HEK293 (cell line): Measurements from ENCODE around the gene GUCY1A2.

ENCODE experiments used
- CTCF ChIA-PET: fragments of 350-600 bp; formaldehyde crosslinking; extraction: SDS; loops from one replicate; lab custom pipeline; 2021; ENCODE audit warnings: antibody characterized with exemption; lab: Yijun Ruan, JAX
- POLR2A ChIA-PET: fragments of 300-600 bp; formaldehyde crosslinking; extraction: SDS; loops from one replicate; lab custom pipeline; 2020; ENCODE audit warnings: antibody characterized with exemption, inconsistent platforms; lab: Yijun Ruan, JAX
- H3K27ac ChIP-seq: fragments of 200-500 bp; sonication (Bioruptor generic); 2 replicates; pipeline ENCODE4 v1.5.1; 2014; ENCODE audit warnings: low read depth, low read length, control low read depth, inconsistent platforms; ENCODE audit errors: extremely low read depth
- H3K36me3 ChIP-seq, 2 experiments: fragments of 200-500 bp in 1 of 2; sonication (Bioruptor generic) in 1 of 2; 1 replicate in 1 of 2; 2 replicates in 1 of 2; pipeline ENCODE4 v1.5.1; 2014 to 2017; ENCODE audit warnings: inconsistent platforms in 2 of 2, low read length in 2 of 2; ENCODE audit not compliant: control insufficient read depth in 2 of 2, insufficient read depth in 1 of 2
- H3K4me1 ChIP-seq: fragments of 200-500 bp; sonication (Bioruptor generic); 2 replicates; pipeline ENCODE4 v1.5.1; 2014; ENCODE audit warnings: mild to moderate bottlenecking, low read length, inconsistent platforms; ENCODE audit not compliant: control insufficient read depth, insufficient read depth
- H3K4me3 ChIP-seq: 2 replicates; pipeline ENCODE4 v1.5.1; 2011; ENCODE audit warnings: low read depth, mild to moderate bottlenecking, control low read depth, low read length, moderate library complexity
- H3K9me3 ChIP-seq: fragments of 200-500 bp; sonication (Bioruptor generic); 2 replicates; pipeline ENCODE4 v1.5.1; 2014; ENCODE audit warnings: low read depth, low read length, inconsistent platforms; ENCODE audit not compliant: control insufficient read depth, insufficient read depth
- GLIS1 ChIP-seq: fragments of 450-650 bp; formaldehyde crosslinking; IDR thresholded peaks from 2 replicates; pipeline ENCODE4 v1.5.1; 2016; ENCODE audit warnings: missing biosample characterization, missing genetic modification characterization
- KLF10 ChIP-seq: fragments of 450-650 bp; IDR thresholded peaks from 2 replicates; pipeline ENCODE4 v1.5.1; 2018; ENCODE audit warnings: missing biosample characterization, mild to moderate bottlenecking, missing genetic modification characterization
- SP2 ChIP-seq: fragments of 450-650 bp; formaldehyde crosslinking; IDR thresholded peaks from 2 replicates; pipeline ENCODE4 v1.5.1; 2016; ENCODE audit warnings: missing biosample characterization, missing genetic modification characterization
- ZNF175 ChIP-seq: fragments of 450-650 bp; formaldehyde crosslinking; IDR thresholded peaks from 2 replicates; pipeline ENCODE4 v1.5.1; 2016; ENCODE audit warnings: missing biosample characterization, missing genetic modification characterization
- ZNF221 ChIP-seq: fragments of 450-650 bp; formaldehyde crosslinking; IDR thresholded peaks from 2 replicates; pipeline ENCODE4 v1.5.1; 2017; ENCODE audit warnings: missing biosample characterization, missing genetic modification characterization, borderline replicate concordance
- ZNF23 ChIP-seq: fragments of 450-650 bp; formaldehyde crosslinking; IDR thresholded peaks from 2 replicates; pipeline ENCODE4 v1.5.1; 2016; ENCODE audit warnings: missing biosample characterization, missing genetic modification characterization, borderline replicate concordance
- ZNF292 ChIP-seq: fragments of 450-650 bp; formaldehyde crosslinking; IDR thresholded peaks from 2 replicates; pipeline ENCODE4 v1.5.1; 2016; ENCODE audit warnings: low read depth, missing biosample characterization, missing genetic modification characterization, borderline replicate concordance
- ZNF37A ChIP-seq: fragments of 450-650 bp; IDR thresholded peaks from 2 replicates; pipeline ENCODE4 v1.5.1; 2018; ENCODE audit warnings: missing biosample characterization, missing genetic modification characterization
- ZNF473 ChIP-seq: fragments of 450-650 bp; formaldehyde crosslinking; IDR thresholded peaks from 2 replicates; pipeline ENCODE4 v1.5.1; 2017; ENCODE audit warnings: missing biosample characterization, missing genetic modification characterization
- ZNF530 ChIP-seq: fragments of 450-650 bp; formaldehyde crosslinking; IDR thresholded peaks from 2 replicates; pipeline ENCODE4 v1.5.1; 2016; ENCODE audit warnings: low read depth, missing biosample characterization, missing genetic modification characterization
- ZNF544 ChIP-seq: fragments of 450-650 bp; formaldehyde crosslinking; IDR thresholded peaks from 2 replicates; pipeline ENCODE4 v1.5.0; 2017; ENCODE audit warnings: missing biosample characterization, missing genetic modification characterization
- ZNF677 ChIP-seq: fragments of 450-650 bp; IDR thresholded peaks from 2 replicates; pipeline ENCODE4 v1.5.0; 2018; ENCODE audit warnings: missing biosample characterization, mild to moderate bottlenecking, missing genetic modification characterization, moderate library complexity
- ZNF707 ChIP-seq: fragments of 450-650 bp; formaldehyde crosslinking; IDR thresholded peaks from 2 replicates; pipeline ENCODE4 v1.5.1; 2016; ENCODE audit warnings: missing biosample characterization, missing genetic modification characterization
- ZNF785 ChIP-seq: fragments of 450-650 bp; formaldehyde crosslinking; IDR thresholded peaks from 2 replicates; pipeline ENCODE4 v1.5.1; 2016; ENCODE audit warnings: missing biosample characterization, missing genetic modification characterization
- TF ChIP-seq, protein P1 (sequence below): fragments of 450-650 bp; formaldehyde crosslinking; IDR thresholded peaks from 2 replicates; pipeline ENCODE4 v1.5.1; 2016; ENCODE audit warnings: missing biosample characterization, missing genetic modification characterization
- TF ChIP-seq, protein P2 (sequence below): fragments of 450-650 bp; formaldehyde crosslinking; conservative IDR thresholded peaks from 2 replicates; pipeline ENCODE4 v1.5.1; 2016; ENCODE audit warnings: low read depth, missing biosample characterization, missing genetic modification characterization
- TF ChIP-seq, protein P3 (sequence below): fragments of 450-650 bp; formaldehyde crosslinking; IDR thresholded peaks from 2 replicates; pipeline ENCODE4 v1.5.1; 2016; ENCODE audit warnings: missing biosample characterization, missing genetic modification characterization
- TF ChIP-seq, protein P4 (sequence below): fragments of 450-650 bp; formaldehyde crosslinking; IDR thresholded peaks from 2 replicates; pipeline ENCODE4; 2016; ENCODE audit warnings: missing biosample characterization, missing genetic modification characterization

Gene GUCY1A2

DNA sequence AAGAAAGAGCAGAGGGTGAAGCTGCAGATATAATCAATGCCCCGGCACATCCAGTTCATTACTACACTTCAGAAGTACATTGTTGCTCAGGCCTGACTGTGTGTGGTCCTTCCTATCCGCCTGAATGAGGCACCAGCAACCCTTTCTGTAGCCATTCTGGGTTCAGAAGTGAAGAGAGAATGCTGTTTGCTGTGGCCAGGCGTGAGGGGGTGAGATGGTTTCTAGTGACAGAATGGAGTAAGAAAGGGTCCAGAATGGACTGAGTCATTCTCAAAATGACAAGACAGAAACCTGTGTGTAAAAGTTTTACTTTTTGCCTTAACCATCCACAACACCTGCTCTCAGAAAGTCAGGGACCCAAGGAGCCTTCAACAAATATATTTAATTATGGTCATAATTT, 334.8 kb downstream of the GUCY1A2 start (continued):
- TF ChIP-seq, protein P1, sequence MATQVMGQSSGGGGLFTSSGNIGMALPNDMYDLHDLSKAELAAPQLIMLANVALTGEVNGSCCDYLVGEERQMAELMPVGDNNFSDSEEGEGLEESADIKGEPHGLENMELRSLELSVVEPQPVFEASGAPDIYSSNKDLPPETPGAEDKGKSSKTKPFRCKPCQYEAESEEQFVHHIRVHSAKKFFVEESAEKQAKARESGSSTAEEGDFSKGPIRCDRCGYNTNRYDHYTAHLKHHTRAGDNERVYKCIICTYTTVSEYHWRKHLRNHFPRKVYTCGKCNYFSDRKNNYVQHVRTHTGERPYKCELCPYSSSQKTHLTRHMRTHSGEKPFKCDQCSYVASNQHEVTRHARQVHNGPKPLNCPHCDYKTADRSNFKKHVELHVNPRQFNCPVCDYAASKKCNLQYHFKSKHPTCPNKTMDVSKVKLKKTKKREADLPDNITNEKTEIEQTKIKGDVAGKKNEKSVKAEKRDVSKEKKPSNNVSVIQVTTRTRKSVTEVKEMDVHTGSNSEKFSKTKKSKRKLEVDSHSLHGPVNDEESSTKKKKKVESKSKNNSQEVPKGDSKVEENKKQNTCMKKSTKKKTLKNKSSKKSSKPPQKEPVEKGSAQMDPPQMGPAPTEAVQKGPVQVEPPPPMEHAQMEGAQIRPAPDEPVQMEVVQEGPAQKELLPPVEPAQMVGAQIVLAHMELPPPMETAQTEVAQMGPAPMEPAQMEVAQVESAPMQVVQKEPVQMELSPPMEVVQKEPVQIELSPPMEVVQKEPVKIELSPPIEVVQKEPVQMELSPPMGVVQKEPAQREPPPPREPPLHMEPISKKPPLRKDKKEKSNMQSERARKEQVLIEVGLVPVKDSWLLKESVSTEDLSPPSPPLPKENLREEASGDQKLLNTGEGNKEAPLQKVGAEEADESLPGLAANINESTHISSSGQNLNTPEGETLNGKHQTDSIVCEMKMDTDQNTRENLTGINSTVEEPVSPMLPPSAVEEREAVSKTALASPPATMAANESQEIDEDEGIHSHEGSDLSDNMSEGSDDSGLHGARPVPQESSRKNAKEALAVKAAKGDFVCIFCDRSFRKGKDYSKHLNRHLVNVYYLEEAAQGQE (tag by site-specific recombination): no peak
- TF ChIP-seq ZNF677: no peak
- no peak for TF ChIP-seq ZNF175
- TF ChIP-seq, all 188 proteins: peak for 0

DNA sequence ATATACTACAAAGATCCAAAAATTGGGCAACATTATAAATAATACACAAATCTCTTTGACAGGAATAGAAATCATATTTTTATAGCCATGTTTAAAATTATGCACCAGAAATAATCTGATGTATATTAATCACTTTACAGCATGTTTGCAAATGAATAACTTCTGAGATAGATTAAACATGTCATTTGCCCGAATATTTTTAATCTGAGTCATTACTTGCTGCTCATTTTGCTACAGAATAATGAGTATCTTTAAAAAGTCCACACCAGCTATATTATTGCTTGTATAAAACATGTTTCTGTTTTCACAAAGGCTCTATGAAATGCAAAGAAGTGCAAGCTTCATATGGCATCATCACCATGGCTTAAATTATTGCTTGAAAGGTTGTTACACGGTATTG, 336.8 kb downstream of the GUCY1A2 start:
- ChIA-PET POLR2A (no interaction called here), CTCF (interaction anchor here (0.7 kb wide), 1 partner anchor 481 kb away, joined by 3 read pairs; no protein-coding TSS in a partner anchor)
- Histone ChIP-seq H3K4me1 (no peaks in the 10 kb centered on the region), H3K36me3 (no peaks in the 10 kb centered on the region), H3K4me3 (no peak overlapping the region), H3K27ac (no peak overlapping the region), H3K9me3 (no peaks in the 10 kb centered on the region)
- TF ChIP-seq ZNF473 (tag by site-specific recombination): no peak
- TF ChIP-seq, protein P2, sequence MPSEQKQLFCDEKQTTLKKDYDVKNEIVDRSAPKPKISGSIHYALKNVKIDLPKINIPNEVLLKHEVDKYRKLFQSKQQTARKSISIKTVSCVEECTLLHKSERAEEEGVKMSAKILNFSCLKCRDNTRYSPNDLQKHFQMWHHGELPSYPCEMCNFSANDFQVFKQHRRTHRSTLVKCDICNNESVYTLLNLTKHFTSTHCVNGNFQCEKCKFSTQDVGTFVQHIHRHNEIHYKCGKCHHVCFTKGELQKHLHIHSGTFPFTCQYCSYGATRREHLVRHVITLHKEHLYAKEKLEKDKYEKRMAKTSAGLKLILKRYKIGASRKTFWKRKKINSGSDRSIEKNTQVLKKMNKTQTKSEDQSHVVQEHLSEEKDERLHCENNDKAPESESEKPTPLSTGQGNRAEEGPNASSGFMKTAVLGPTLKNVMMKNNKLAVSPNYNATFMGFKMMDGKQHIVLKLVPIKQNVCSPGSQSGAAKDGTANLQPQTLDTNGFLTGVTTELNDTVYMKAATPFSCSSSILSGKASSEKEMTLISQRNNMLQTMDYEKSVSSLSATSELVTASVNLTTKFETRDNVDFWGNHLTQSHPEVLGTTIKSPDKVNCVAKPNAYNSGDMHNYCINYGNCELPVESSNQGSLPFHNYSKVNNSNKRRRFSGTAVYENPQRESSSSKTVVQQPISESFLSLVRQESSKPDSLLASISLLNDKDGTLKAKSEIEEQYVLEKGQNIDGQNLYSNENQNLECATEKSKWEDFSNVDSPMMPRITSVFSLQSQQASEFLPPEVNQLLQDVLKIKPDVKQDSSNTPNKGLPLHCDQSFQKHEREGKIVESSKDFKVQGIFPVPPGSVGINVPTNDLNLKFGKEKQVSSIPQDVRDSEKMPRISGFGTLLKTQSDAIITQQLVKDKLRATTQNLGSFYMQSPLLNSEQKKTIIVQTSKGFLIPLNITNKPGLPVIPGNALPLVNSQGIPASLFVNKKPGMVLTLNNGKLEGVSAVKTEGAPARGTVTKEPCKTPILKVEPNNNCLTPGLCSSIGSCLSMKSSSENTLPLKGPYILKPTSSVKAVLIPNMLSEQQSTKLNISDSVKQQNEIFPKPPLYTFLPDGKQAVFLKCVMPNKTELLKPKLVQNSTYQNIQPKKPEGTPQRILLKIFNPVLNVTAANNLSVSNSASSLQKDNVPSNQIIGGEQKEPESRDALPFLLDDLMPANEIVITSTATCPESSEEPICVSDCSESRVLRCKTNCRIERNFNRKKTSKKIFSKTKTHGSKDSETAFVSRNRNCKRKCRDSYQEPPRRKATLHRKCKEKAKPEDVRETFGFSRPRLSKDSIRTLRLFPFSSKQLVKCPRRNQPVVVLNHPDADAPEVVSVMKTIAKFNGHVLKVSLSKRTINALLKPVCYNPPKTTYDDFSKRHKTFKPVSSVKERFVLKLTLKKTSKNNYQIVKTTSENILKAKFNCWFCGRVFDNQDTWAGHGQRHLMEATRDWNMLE: no peak
- TF ChIP-seq SP2 (tag by site-specific recombination): no peak
- no peak for TF ChIP-seq ZNF23 (tag by site-specific recombination)
- TF ChIP-seq, protein P3, sequence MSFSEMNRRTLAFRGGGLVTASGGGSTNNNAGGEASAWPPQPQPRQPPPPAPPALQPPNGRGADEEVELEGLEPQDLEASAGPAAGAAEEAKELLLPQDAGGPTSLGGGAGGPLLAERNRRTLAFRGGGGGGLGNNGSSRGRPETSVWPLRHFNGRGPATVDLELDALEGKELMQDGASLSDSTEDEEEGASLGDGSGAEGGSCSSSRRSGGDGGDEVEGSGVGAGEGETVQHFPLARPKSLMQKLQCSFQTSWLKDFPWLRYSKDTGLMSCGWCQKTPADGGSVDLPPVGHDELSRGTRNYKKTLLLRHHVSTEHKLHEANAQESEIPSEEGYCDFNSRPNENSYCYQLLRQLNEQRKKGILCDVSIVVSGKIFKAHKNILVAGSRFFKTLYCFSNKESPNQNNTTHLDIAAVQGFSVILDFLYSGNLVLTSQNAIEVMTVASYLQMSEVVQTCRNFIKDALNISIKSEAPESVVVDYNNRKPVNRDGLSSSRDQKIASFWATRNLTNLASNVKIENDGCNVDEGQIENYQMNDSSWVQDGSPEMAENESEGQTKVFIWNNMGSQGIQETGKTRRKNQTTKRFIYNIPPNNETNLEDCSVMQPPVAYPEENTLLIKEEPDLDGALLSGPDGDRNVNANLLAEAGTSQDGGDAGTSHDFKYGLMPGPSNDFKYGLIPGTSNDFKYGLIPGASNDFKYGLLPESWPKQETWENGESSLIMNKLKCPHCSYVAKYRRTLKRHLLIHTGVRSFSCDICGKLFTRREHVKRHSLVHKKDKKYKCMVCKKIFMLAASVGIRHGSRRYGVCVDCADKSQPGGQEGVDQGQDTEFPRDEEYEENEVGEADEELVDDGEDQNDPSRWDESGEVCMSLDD (tag by site-specific recombination): no peak
- TF ChIP-seq ZNF37A (tag by site-specific recombination): no peak
- no peak for TF ChIP-seq KLF10
- TF ChIP-seq ZNF292 (tag by site-specific recombination): no peak
- no peak for TF ChIP-seq ZNF785 (tag by site-specific recombination)

DNA sequence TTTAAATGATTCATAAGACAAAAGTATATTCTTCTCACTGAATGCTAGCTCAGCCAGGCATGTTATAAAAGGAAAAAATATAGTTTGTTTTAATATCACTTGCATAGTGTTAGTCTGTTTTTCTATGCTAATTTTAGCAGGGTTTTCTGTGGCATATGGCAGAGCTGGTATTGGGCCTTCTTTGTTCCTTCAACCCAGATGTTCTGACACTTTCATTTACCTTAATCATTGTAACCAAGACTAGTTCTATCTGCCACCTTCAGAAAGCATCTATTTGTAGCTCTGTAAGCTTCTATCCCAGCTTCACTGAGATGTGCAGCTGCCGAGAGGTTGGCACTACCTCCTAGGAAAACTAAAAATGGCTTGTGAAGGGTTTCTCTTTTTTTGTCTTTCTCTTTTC, 338.7 kb downstream of the GUCY1A2 start:
- POLR2A ChIA-PET: no interaction called here
- Histone ChIP-seq H3K4me1 (no peaks in the 10 kb centered on the region), H3K4me3 (no peak overlapping the region), H3K9me3 (no peaks in the 10 kb centered on the region), H3K36me3 (no peaks in the 10 kb centered on the region), H3K27ac (no peak overlapping the region)
- CTCF ChIA-PET: interaction anchor here (0.6 kb wide), 1 partner anchor 121 kb away, joined by 3 read pairs; no protein-coding TSS in a partner anchor
- no peak for TF ChIP-seq ZNF175
- TF ChIP-seq ZNF544: no peak
- TF ChIP-seq ZNF221: no peak
- TF ChIP-seq ZNF707 (tag by site-specific recombination): no peak
- TF ChIP-seq, protein P1 (tag by site-specific recombination): no peak
- no peak for TF ChIP-seq GLIS1
- TF ChIP-seq, protein P4, sequence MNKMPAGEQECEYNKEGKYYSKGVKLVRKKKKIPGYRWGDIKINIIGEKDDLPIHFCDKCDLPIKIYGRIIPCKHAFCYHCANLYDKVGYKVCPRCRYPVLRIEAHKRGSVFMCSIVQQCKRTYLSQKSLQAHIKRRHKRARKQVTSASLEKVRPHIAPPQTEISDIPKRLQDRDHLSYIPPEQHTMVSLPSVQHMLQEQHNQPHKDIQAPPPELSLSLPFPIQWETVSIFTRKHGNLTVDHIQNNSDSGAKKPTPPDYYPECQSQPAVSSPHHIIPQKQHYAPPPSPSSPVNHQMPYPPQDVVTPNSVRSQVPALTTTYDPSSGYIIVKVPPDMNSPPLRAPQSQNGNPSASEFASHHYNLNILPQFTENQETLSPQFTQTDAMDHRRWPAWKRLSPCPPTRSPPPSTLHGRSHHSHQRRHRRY (tag by site-specific recombination): no peak
- TF ChIP-seq ZNF530 (tag by site-specific recombination): no peak
